Smooth muscle cell (in vitro differentiated cells): ENCODE measurements around the gene MBP. TPM values are rescaled to one million over a fixed set of nuclear protein-coding genes. Genes with fewer than 3 reads are reported as not detected.
A peak's percentile ranks its signal among the peaks of the same experiment; 100 is the strongest.

Experiments
- DNase-seq: peaks from one replicate; lab custom pipeline; 2025; ENCODE audit not compliant: unreplicated experiment; lab: John Stamatoyannopoulos, UW
- H2AFZ ChIP-seq: fragments of 200-600 bp; sonication (generic); 2 replicates; pipeline ENCODE4 v1.6.0; 2016; ENCODE audit warnings: antibody characterized with exemption, low read depth, mild to moderate bottlenecking
- H3F3A ChIP-seq: fragments of 200-600 bp; sonication (generic); 2 replicates; pipeline ENCODE4 v1.6.0; 2017; ENCODE audit warnings: antibody characterized with exemption, low read depth
- H3K27ac ChIP-seq: fragments of 200-600 bp; sonication (generic); 2 replicates; pipeline ENCODE4 v1.5.1; 2016; ENCODE audit warnings: low read depth, mild to moderate bottlenecking
- H3K27me3 ChIP-seq: fragments of 200-600 bp; sonication (generic); 2 replicates; pipeline ENCODE4 v1.6.1; 2016; ENCODE audit warnings: low read depth, mild to moderate bottlenecking
- H3K36me3 ChIP-seq: fragments of 200-600 bp; sonication (generic); 2 replicates; pipeline ENCODE4 v1.5.1; 2016; ENCODE audit warnings: low read depth
- H3K4me1 ChIP-seq: fragments of 200-600 bp; sonication (generic); 2 replicates; pipeline ENCODE4 v1.5.1; 2016; ENCODE audit warnings: low read depth
- H3K4me2 ChIP-seq: fragments of 200-600 bp; sonication (generic); 2 replicates; pipeline ENCODE4 v1.6.0; 2016; ENCODE audit warnings: mild to moderate bottlenecking
- H3K4me3 ChIP-seq: fragments of 200-600 bp; sonication (generic); 2 replicates; pipeline ENCODE4 v1.5.1; 2016; ENCODE audit warnings: mild to moderate bottlenecking
- H3K79me2 ChIP-seq: fragments of 200-600 bp; sonication (generic); 2 replicates; pipeline ENCODE4 v1.6.0; 2016; ENCODE audit warnings: low read depth, mild to moderate bottlenecking
- H3K9ac ChIP-seq: fragments of 200-600 bp; sonication (generic); 2 replicates; pipeline ENCODE4 v1.6.0; 2016; ENCODE audit warnings: low read depth
- H3K9me3 ChIP-seq: fragments of 200-600 bp; sonication (generic); replicated peaks from 2 replicates; pipeline ENCODE4 v1.5.1; 2016; ENCODE audit warnings: low read depth
- H4K20me1 ChIP-seq: fragments of 200-600 bp; sonication (generic); 2 replicates; pipeline ENCODE4 v1.6.0; 2016; ENCODE audit warnings: low read depth
- WGBS: methylation state at CpG from one replicate; pipeline ENCODE4 v1.1.7; 2016; ENCODE audit warnings: low lambda C conversion rate; 5-methylcytosine and 5-hydroxymethylcytosine counted together
- polyA plus RNA-seq: library from polyadenylated mRNA; unstranded; fragments of >200 nt; fragmentation: Nextera tagmentation; extraction: Ambion mirVana; gene quantifications from 2 replicates; pipeline ENCODE4 v1.2.1, GENCODE V29; 2016
- total RNA-seq: library from RNA; depleted of rRNA; stranded (reverse); fragments of >200 nt; gene quantifications from 2 replicates; pipeline ENCODE4 v1.2.3, GENCODE V29; 2014
- TF ChIP-seq, protein P1 (sequence below): fragments of 200-600 bp; sonication (generic); IDR thresholded peaks from 2 replicates; pipeline ENCODE4 v1.5.1; 2017; ENCODE audit warnings: borderline replicate concordance, mild to moderate bottlenecking, antibody characterized with exemption; ENCODE audit not compliant: insufficient read depth, poor library complexity, severe bottlenecking

MBP gene
- total and polyA plus RNA-seq, 2 experiments from 2014 or later = 1.4 to 5.1 TPM

DNA sequence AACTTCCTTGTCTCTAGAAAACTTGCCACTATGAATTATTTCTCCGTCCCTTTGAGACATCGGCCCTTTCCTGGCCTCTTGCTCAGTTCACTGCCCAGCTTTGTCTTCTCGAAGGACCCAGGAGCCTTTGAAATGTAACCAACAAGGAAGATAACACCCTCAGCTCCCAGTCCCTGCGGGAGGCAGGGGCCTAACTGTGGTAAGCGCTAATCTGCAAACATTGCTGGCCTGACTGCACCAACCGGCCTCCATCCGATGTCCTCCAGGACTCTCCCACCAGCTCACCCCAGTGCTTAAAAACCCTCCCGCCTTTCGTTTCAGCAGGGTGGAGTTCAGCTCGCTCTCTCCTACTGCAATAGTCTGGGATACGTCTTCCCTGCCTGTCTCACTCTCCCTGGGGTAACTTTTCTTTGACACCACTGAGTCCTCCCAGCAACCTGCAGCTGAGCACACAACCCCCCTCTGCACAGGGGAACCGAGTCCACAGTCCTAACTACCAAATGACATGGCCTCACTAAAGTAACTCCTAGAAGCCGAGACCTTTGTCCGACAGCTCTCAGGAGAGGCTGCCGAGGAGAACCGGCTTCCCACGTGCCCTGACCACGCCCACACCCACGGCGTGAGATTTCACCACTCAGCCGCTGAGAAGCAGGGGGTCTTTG lies 76.1 kb downstream of the MBP start:
- H3F3A ChIP-seq = peaks cover 9% of the 10 kb centered on the region
- TF ChIP-seq, protein P1, sequence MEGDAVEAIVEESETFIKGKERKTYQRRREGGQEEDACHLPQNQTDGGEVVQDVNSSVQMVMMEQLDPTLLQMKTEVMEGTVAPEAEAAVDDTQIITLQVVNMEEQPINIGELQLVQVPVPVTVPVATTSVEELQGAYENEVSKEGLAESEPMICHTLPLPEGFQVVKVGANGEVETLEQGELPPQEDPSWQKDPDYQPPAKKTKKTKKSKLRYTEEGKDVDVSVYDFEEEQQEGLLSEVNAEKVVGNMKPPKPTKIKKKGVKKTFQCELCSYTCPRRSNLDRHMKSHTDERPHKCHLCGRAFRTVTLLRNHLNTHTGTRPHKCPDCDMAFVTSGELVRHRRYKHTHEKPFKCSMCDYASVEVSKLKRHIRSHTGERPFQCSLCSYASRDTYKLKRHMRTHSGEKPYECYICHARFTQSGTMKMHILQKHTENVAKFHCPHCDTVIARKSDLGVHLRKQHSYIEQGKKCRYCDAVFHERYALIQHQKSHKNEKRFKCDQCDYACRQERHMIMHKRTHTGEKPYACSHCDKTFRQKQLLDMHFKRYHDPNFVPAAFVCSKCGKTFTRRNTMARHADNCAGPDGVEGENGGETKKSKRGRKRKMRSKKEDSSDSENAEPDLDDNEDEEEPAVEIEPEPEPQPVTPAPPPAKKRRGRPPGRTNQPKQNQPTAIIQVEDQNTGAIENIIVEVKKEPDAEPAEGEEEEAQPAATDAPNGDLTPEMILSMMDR = no peak
- WGBS = 39% methylated on average over 21 of the region's 21 CpGs
- H3K9me3 ChIP-seq = no peaks in the 10 kb centered on the region
- no peak overlapping the region for H3K4me3 ChIP-seq
- peak overlapping the region; percentile 79 for H3K27ac ChIP-seq
- H3K4me1 ChIP-seq = peaks cover 26% of the 10 kb centered on the region
- H2AFZ ChIP-seq = peak overlapping the region; percentile 49
- H3K36me3 ChIP-seq = no peaks in the 10 kb centered on the region
- H3K4me2 ChIP-seq = peak overlapping the region; percentile 33
- no peaks in the 10 kb centered on the region for H3K79me2 ChIP-seq
- no peak overlapping the region for H3K9ac ChIP-seq
- H3K27me3 ChIP-seq = no peaks in the 10 kb centered on the region
- H4K20me1 ChIP-seq = no peaks in the 10 kb centered on the region
- no peak for DNase-seq

DNA sequence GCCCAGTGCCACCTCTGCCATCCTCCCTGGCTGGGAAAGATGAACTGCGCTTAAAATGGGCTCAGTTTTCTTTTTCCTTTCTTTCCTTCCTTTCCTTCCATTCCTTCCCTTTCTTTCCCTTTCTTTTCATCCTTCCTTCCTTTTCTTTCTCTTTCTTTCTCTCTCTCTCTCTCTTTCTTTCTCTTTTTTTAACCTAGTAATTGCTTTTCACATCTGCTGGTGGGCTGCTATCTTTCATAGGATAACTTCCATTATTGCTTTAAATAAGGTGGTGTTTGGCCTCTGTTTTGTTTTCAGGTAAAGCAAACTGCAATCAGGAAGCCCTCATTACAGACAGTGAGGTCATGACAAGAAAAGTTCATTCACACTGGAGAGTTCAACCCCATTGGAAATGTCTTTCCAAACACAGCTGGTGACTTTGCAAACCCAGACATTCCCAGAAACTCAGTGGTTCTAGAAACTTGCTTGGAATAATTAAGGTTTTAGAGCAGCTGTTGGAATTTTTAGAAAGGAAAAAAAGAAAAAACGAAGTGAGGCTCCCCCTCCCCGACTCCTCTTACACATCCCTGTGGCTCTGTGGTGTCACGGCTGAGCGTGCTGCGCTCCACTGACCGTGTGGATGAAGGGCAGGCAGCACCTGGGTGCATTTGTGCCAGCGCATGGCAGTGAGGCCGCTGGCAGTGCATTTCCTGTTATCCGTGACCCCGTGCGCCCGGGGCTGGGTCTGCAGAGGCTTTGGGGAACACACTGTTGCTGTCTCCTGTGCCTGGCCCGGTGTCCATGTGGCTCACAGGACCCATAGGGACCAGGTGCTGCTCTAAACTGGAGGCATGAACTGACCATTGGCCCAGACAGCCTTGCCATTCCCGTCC lies 76.9 kb downstream of the MBP start:
- no peaks in the 10 kb centered on the region for H3K79me2 ChIP-seq
- H3K27me3 ChIP-seq = no peaks in the 10 kb centered on the region
- no peak overlapping the region for H3K4me3 ChIP-seq
- H3K4me1 ChIP-seq = peaks cover 26% of the 10 kb centered on the region
- peaks cover 9% of the 10 kb centered on the region for H3F3A ChIP-seq
- H3K9me3 ChIP-seq = no peaks in the 10 kb centered on the region
- H2AFZ ChIP-seq = peak overlapping the region; percentile 49
- no peak overlapping the region for H3K9ac ChIP-seq
- no peaks in the 10 kb centered on the region for H4K20me1 ChIP-seq
- H3K36me3 ChIP-seq = no peaks in the 10 kb centered on the region
- WGBS = 85% methylated on average over 15 of the region's 15 CpGs
- H3K27ac ChIP-seq = peak overlapping the region; percentile 79
- TF ChIP-seq, protein P1 = no peak
- no peak for DNase-seq
- peak overlapping the region; percentile 33 for H3K4me2 ChIP-seq

DNA sequence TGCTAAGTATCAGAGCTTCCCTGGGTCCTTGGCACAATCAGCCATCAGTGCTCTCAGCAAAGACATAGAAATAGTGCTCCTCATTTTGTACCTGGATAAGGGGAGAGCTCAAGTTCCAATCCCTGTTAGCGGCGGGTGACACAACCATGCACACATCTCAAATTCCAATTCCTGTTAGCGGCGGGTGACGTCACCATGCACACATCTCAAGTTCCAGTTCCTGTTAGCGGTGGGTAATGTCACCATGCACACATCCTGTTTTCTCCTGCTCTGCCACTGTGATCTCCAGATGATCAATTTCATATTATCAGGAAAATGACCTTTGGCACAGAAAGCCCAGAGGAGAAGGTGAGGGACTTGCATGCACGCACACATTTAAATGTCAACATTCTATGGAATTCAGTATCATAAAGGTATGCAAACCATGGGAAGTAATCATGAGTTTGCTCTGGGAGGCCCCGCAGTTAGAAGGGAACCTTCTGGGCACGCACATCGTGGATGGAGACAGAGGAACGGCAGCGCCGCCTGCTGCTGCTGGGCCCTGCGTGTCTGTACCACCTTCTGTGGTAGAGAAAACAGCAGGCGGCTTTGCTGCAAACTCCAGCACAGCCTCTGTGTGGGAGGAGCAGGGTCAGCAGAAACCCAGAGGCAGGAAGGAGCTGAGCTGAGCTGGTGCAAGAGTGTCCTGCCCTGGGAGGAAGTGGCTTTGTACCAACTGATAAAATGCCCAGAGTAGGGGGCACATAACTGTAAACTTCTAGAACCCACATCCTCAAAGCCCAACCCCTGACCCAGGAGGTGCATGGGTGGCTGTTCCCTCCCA lies 77.8 kb downstream of the MBP start:
- Histone ChIP-seq H2AFZ (no peak overlapping the region), H3K4me2 (peak overlapping the region; percentile 33), H3K4me3 (no peak overlapping the region), H3K27ac (peak overlapping the region; percentile 79), H3K27me3 (no peaks in the 10 kb centered on the region), H3K9me3 (no peaks in the 10 kb centered on the region), H3K79me2 (no peaks in the 10 kb centered on the region), H4K20me1 (no peaks in the 10 kb centered on the region), H3F3A (peaks cover 9% of the 10 kb centered on the region), H3K4me1 (peaks cover 26% of the 10 kb centered on the region), H3K9ac (no peak overlapping the region), H3K36me3 (no peaks in the 10 kb centered on the region)
- 33% methylated on average over 15 of the region's 15 CpGs for WGBS
- TF ChIP-seq, protein P1 = peak; percentile 47
- peak; percentile 28 for DNase-seq
